Tibial nerve (tissue), 4 donors: ENCODE data around the gene INTS3. TPM values are rescaled to one million over a fixed set of nuclear protein-coding genes. Genes with fewer than 3 reads are reported as not detected.

Experiments
- DNase-seq, 2 donors: peaks; one replicate each; pipeline ENCODE4 v3.0.0-alpha.2; 2019; ENCODE audit warnings: low spot score in 2 of 2
- H3K27ac ChIP-seq, 4 donors: fragments of 200-600 bp; sonication (generic) in 3 of 4; one replicate each; pipeline ENCODE4 v1.5.1; 2017 to 2019; ENCODE audit warnings: mild to moderate bottlenecking in 1 of 4
- H3K27me3 ChIP-seq, 2 donors: fragments of 200-600 bp; sonication (generic) in 1 of 2; one replicate each; pipeline versions ENCODE4 v1.5.1 to v1.6.0; 2017 to 2019
- H3K36me3 ChIP-seq, 3 donors: fragments of 200-600 bp; sonication (generic); one replicate each; pipeline ENCODE4 v1.5.1; 2018 to 2019
- H3K4me1 ChIP-seq, 4 donors: fragments of 200-600 bp; sonication (generic) in 3 of 4; one replicate each; pipeline ENCODE4 v1.5.1; 2017 to 2019
- H3K4me3 ChIP-seq, 4 donors: fragments of 200-600 bp; sonication (generic) in 3 of 4; one replicate each; pipeline ENCODE4 v1.5.1; 2017 to 2019; ENCODE audit warnings: mild to moderate bottlenecking in 1 of 4, moderate library complexity in 1 of 4
- H3K9me3 ChIP-seq, 4 donors: fragments of 200-600 bp; sonication (generic) in 3 of 4; one replicate each; pipeline ENCODE4 v1.5.1; 2017 to 2019
- EP300 ChIP-seq, 2 donors: sonication (generic); formaldehyde crosslinking; IDR thresholded peaks; one replicate each; pipeline ENCODE4 v1.6.1; 2017; ENCODE audit warnings: antibody characterized with exemption in 2 of 2, mild to moderate bottlenecking in 1 of 2
- POLR2A ChIP-seq, 2 donors: fragments of 450-650 bp; IDR thresholded peaks; one replicate each; pipeline ENCODE4 v1.6.1; 2017; ENCODE audit warnings: antibody characterized with exemption in 2 of 2, mild to moderate bottlenecking in 2 of 2, moderate library complexity in 2 of 2
- WGBS, 2 donors: methylation state at CpG; one replicate each; pipeline ENCODE4 v1.1.5; 2018; 5-methylcytosine and 5-hydroxymethylcytosine counted together
- total RNA-seq, 4 donors: library from RNA; depleted of rRNA; stranded (reverse); fragments of >200 nt; gene quantifications; one replicate each; pipeline ENCODE4 v1.1.0, GENCODE V29; 2016
- TF ChIP-seq, protein P1 (sequence below), 5 experiments: fragments of 200-600 bp in 3 of 5; fragments of 450-650 bp in 2 of 5; sonication (generic) in 3 of 5; IDR thresholded peaks; one replicate each; pipeline ENCODE4 v1.5.1; 2016 to 2019; ENCODE audit warnings: antibody characterized with exemption in 5 of 5, mild to moderate bottlenecking in 3 of 5, moderate library complexity in 2 of 5

INTS3 gene
- total RNA-seq, 4 donors from 2014 or later, result 66.6 to 79.5 (median 71.3) TPM

DNA sequence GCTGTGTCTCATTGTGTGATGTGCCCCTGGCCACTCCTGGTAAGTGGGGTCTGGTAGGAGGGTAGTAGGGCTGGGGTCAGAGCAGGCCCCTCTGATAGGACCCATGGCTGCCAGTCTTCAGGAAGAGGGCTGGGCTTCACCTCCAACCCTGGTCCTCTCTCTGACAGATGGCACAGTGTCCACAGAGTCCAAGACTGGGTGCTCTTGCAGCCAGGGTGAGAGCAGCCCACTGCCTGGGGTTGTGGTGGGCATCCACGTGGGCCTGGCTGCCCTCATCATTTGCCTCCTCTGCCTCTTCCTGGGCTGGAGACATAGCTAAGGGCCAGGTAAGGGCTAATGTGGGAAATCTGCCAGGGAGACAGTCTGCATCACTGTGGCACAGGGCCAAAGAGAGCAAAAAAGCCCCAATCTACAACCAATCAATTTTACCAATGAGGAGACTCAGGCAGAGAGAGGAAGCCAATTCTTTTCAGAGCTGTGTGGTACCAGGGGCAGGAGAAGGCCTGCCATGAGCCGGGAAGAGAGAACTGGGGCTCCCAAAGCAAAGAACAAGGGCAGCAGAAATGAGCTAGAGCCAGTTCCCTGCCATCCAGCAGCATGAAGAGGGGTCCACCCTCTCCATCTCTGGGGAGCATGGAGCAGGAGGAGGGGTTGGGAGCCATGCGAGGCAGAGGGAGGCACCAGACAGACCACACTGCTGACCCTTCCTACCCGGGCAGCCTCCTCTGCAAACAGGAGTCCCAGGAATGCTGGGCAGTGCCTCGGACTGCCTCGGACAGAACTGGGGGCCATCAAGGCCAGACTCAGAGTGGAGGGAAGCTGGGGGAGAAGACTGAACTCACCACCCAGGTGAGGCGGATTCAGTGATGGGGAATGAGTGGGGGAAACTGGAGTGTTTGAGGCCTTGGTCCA, 74.2 kb downstream of the INTS3 start:
- H3K27ac ChIP-seq, result no peak overlapping the region

DNA sequence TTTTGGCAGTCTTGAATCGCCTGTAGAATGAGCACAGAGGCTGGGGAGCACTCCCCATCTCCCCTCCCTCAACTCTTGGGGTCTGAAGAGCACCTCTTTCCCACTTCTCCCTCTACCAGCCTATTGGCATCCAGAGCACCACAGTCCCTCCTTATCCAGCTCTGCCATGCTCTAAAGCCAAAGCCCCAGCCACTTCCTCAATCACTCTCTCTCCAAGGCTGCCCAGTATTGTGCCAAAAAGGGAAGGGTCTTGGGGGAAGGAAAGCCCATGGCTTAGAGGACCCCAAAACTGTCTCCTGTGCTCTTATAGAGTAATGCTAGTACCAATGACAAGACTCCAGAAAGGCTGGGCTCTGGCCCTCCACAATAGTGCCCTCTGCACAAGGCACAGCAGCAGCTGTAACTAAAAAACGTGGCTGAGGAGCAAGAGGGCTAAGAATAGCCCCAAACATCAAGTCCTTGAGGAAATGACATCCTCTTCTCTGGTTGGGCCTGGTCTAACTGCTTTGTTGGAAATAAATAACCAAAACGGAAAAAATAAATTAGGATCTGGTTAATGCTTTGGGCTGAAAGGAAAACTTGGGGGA, 75.7 kb downstream of the INTS3 start:
- DNase-seq, result no peak
- H3K4me3 ChIP-seq, result no peak overlapping the region
- TF ChIP-seq POLR2A (IDR thresholded peaks at IDR 0.05) (no peak), EP300 (IDR thresholded peaks at IDR 0.05) (no peak)
- TF ChIP-seq, protein P1, sequence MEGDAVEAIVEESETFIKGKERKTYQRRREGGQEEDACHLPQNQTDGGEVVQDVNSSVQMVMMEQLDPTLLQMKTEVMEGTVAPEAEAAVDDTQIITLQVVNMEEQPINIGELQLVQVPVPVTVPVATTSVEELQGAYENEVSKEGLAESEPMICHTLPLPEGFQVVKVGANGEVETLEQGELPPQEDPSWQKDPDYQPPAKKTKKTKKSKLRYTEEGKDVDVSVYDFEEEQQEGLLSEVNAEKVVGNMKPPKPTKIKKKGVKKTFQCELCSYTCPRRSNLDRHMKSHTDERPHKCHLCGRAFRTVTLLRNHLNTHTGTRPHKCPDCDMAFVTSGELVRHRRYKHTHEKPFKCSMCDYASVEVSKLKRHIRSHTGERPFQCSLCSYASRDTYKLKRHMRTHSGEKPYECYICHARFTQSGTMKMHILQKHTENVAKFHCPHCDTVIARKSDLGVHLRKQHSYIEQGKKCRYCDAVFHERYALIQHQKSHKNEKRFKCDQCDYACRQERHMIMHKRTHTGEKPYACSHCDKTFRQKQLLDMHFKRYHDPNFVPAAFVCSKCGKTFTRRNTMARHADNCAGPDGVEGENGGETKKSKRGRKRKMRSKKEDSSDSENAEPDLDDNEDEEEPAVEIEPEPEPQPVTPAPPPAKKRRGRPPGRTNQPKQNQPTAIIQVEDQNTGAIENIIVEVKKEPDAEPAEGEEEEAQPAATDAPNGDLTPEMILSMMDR (IDR thresholded peaks at IDR 0.05), result no peak
- 58 to 65% methylated on average over 3 of the region's 3 CpGs for WGBS, 2 donors
- no peaks in the 10 kb centered on the region for H3K27me3 ChIP-seq
- peak overlapping the region in 1 of 4 donors; percentile 33 for H3K27ac ChIP-seq
- H3K4me1 ChIP-seq, result peaks cover 0 to 29% (median 5%) of the 10 kb centered on the region in 4 donors
- H3K9me3 ChIP-seq, result no peaks in the 10 kb centered on the region
- peaks cover 0 to 50% (median 0%) of the 10 kb centered on the region in 3 donors for H3K36me3 ChIP-seq

More for the DNA sequence above, 74.2 kb downstream of the INTS3 start:
- Histone ChIP-seq H3K27me3 (no peaks in the 10 kb centered on the region), H3K4me1 (peaks cover 0 to 33% (median 5%) of the 10 kb centered on the region in 4 donors), H3K9me3 (no peaks in the 10 kb centered on the region), H3K4me3 (no peak overlapping the region), H3K36me3 (peaks cover 0 to 35% (median 0%) of the 10 kb centered on the region in 3 donors)
- no peak for TF ChIP-seq EP300 (IDR thresholded peaks at IDR 0.05)
- WGBS, 2 donors, result 84 to 88% methylated on average over 1 to 7 of the region's 7 CpGs
- no peak for DNase-seq

DNA sequence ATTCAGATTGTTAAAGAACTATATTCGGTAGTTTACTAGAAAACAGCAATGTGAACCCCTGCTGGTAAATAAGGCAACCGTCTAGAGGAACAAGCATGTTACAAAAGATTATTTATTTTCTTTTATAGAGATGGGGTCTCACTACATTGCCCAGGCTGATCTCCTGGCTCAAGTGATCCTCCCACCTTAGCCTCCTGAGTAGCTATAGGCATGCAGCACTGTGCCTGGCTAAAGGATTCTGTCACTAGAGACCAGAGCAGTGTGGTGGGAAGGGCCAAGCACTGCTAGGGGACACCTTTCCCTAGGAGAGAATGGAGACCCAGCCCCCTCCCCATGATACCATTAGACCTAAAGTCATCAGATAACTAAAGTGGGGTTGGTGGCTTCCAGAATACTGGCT, 76.3 kb downstream of the INTS3 start:
- TF ChIP-seq POLR2A (IDR thresholded peaks at IDR 0.05) (no peak), EP300 (IDR thresholded peaks at IDR 0.05) (no peak)
- TF ChIP-seq, protein P1 (IDR thresholded peaks at IDR 0.05), result no peak
- Histone ChIP-seq H3K27me3 (no peaks in the 10 kb centered on the region), H3K4me3 (no peak overlapping the region), H3K27ac (no peak overlapping the region), H3K36me3 (peaks cover 0 to 56% (median 0%) of the 10 kb centered on the region in 3 donors), H3K4me1 (peaks cover 0 to 29% (median 5%) of the 10 kb centered on the region in 4 donors), H3K9me3 (no peaks in the 10 kb centered on the region)
- WGBS, 2 donors, result 56 to 65% methylated on average over 2 of the region's 2 CpGs
- no peak for DNase-seq

DNA sequence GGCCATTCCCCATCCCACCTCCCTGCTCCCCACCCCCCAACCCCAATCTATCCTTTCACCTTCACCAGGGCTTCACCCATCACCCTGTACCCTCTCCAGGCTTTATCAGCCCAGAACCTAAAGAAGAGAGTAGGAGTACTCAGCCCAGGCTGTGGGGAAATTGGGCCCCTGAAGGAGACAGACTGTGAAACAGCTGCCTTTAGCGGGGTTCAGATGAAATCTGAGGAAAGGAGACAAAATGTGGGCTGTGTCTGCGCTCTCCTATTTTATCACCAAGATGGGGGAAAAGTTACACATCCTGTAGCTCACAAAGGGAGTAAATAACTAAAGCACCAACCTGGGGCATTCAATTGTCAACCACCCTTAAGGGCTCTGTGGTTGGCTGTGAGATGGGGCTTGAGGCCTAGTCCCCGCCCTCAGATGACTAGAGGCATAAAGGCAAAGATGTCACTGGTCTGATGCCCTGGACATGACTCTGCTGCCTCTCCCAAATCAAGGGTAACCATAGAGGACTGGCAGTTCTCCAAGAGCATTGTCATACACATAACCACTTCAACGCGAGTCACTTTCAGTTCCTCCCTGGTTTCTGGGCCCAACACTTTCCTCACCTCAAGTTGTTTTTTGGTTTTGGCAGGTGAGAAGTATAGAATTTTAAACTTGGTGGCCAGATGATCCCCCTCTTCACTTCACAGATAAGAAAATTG, 77.3 kb downstream of the INTS3 start:
- peak in 1 of 2 donors; percentile 82 for DNase-seq
- WGBS, 2 donors, result 71 to 78% methylated on average over 5 of the region's 5 CpGs
- Histone ChIP-seq H3K27me3 (no peaks in the 10 kb centered on the region), H3K9me3 (no peaks in the 10 kb centered on the region), H3K27ac (peak overlapping the region in 3 of 4 donors; percentile 31 to 70 (median 47)), H3K4me3 (no peak overlapping the region), H3K36me3 (peaks cover 0 to 57% (median 0%) of the 10 kb centered on the region in 3 donors), H3K4me1 (peaks cover 0 to 29% (median 5%) of the 10 kb centered on the region in 4 donors)
- peak; percentile 32 to 66 for TF ChIP-seq EP300 (IDR thresholded peaks at IDR 0.05)
- TF ChIP-seq, protein P1 (IDR thresholded peaks at IDR 0.05), result no peak

DNA sequence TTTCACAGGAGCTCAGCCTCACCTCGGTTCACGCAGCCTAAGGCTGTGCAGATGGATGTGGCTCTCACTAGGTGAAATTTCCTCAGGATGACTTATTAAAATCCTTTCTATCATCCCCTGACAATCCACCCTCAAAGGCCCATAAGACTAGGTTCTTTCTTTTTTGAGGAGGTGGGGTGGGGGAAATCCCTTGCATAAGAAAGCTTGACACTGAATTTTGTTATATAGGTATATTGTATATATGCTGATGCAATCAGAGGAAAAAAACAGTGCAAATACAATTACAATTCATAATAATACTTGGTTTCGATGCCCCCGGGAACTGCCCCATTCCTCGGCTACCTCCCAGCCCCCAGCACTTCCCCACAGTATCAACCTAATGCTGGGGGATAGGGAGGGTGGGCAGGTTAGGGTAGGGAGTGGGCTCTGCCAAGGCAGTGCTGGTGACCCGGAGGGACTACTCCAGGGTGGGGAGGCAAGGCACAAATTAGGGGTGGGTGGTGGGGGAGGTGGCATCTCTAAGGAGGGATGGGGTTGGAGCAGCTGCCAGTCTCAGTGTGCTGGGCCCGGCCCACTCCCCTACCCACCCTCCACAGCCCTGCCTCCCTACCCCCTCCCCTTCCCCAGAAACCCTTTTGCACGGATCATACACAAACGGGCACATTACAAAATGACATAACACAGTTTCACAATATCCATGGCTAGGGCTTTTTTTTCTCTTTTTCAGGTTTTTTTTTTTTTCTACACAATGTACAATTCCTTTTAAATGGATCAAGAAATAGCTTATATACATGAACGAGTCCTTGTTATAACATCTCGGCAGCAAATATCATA, 78.3 kb downstream of the INTS3 start:
- no peak overlapping the region for H3K4me3 ChIP-seq
- peak overlapping the region in 3 of 4 donors; percentile 31 to 70 (median 47) for H3K27ac ChIP-seq
- peaks cover 0 to 59% (median 0%) of the 10 kb centered on the region in 3 donors for H3K36me3 ChIP-seq
- H3K4me1 ChIP-seq, result peaks cover 0 to 29% (median 5%) of the 10 kb centered on the region in 4 donors
- 76 to 80% methylated on average over 11 of the region's 11 CpGs for WGBS, 2 donors
- no peak for DNase-seq
- TF ChIP-seq EP300 (IDR thresholded peaks at IDR 0.05) (no peak), POLR2A (IDR thresholded peaks at IDR 0.05) (no peak)
- TF ChIP-seq, protein P1 (IDR thresholded peaks at IDR 0.05), result no peak
- H3K27me3 ChIP-seq, result no peaks in the 10 kb centered on the region
- no peaks in the 10 kb centered on the region for H3K9me3 ChIP-seq
